GM23248 (cell line): Measurements from ENCODE around the gene TMEM123. TPM values are rescaled to one million over a fixed set of nuclear protein-coding genes. Genes with fewer than 3 reads are reported as not detected.
A peak's percentile ranks its signal among the peaks of the same experiment; 100 is the strongest.

Experiments used
- DNase-seq: peaks from one replicate; pipeline ENCODE4 v3.0.0-alpha.2; 2015
- H2AFZ ChIP-seq: fragments of 200-600 bp; sonication (generic); 2 replicates; pipeline ENCODE4 v1.6.1; 2016; ENCODE audit warnings: antibody characterized with exemption
- H3F3A ChIP-seq: fragments of 200-600 bp; sonication (generic); 2 replicates; pipeline ENCODE4 v1.6.1; 2016; ENCODE audit warnings: mild to moderate bottlenecking, antibody characterized with exemption, mixed run types; ENCODE audit not compliant: insufficient read depth
- H3K27ac ChIP-seq: fragments of 200-600 bp; sonication (generic); 2 replicates; pipeline ENCODE4 v1.5.1; 2016; ENCODE audit warnings: mild to moderate bottlenecking
- H3K27me3 ChIP-seq: fragments of 200-600 bp; sonication (generic); replicated peaks from 2 replicates; pipeline ENCODE4 v1.6.1; 2016; ENCODE audit warnings: mild to moderate bottlenecking; ENCODE audit not compliant: insufficient read depth
- H3K36me3 ChIP-seq: fragments of 200-600 bp; sonication (generic); 2 replicates; pipeline ENCODE4 v1.6.1; 2016; ENCODE audit warnings: low read depth, mild to moderate bottlenecking
- H3K4me1 ChIP-seq: fragments of 200-600 bp; sonication (generic); 2 replicates; pipeline ENCODE4 v1.6.1; 2016; ENCODE audit warnings: mild to moderate bottlenecking; ENCODE audit not compliant: insufficient read depth
- H3K4me2 ChIP-seq: fragments of 200-600 bp; sonication (generic); one replicate; pipeline ENCODE4 v1.6.1; 2016; ENCODE audit warnings: mild to moderate bottlenecking; ENCODE audit not compliant: unreplicated experiment
- H3K4me3 ChIP-seq: fragments of 200-600 bp; sonication (generic); 2 replicates; pipeline ENCODE4 v1.5.1; 2016; ENCODE audit warnings: mild to moderate bottlenecking
- H3K79me2 ChIP-seq: fragments of 200-600 bp; sonication (generic); 2 replicates; pipeline ENCODE4 v1.6.1; 2016; ENCODE audit warnings: mild to moderate bottlenecking; ENCODE audit not compliant: insufficient read depth
- H3K9ac ChIP-seq: fragments of 200-600 bp; sonication (generic); 2 replicates; pipeline ENCODE4 v1.6.1; 2016; ENCODE audit warnings: mild to moderate bottlenecking
- H3K9me2 ChIP-seq: fragments of 200-600 bp; sonication (generic); 2 replicates; pipeline ENCODE4 v1.6.1; 2016; ENCODE audit warnings: mixed run types, mild to moderate bottlenecking, moderate library complexity; ENCODE audit not compliant: insufficient read depth
- H3K9me3 ChIP-seq: fragments of 200-600 bp; sonication (generic); one replicate; pipeline ENCODE4 v1.6.1; 2017; ENCODE audit warnings: low read depth
- H4K20me1 ChIP-seq: fragments of 200-600 bp; sonication (generic); 2 replicates; pipeline ENCODE4 v1.6.0; 2016; ENCODE audit not compliant: insufficient read depth
- EZH2 ChIP-seq: fragments of 200-600 bp; sonication (generic); IDR thresholded peaks from 2 replicates; pipeline ENCODE4 v1.6.1; 2018; ENCODE audit warnings: antibody characterized with exemption, mild to moderate bottlenecking; ENCODE audit not compliant: insufficient read depth, poor library complexity, severe bottlenecking
- EZH2phosphoT487 ChIP-seq: fragments of 200-600 bp; sonication (generic); IDR thresholded peaks from 2 replicates; pipeline ENCODE4 v1.6.1; 2018; ENCODE audit warnings: antibody characterized with exemption, moderate library complexity, mild to moderate bottlenecking, low read depth; ENCODE audit not compliant: insufficient read depth
- WGBS, 2 experiments: methylation state at CpG; one replicate each; pipeline ENCODE4 v1.1.6; 2015 to 2017; ENCODE audit warnings: low lambda C conversion rate in 2 of 2, low coverage in 1 of 2; ENCODE audit errors: missing lambda C conversion rate in 2 of 2; 5-methylcytosine and 5-hydroxymethylcytosine counted together
- in situ Hi-C: fragments of 300-500 bp; cut with MboI; formaldehyde crosslinking; loops from 2 replicates; pipeline ENCODE4 v1.15.0; 2020
- polyA plus RNA-seq: library from polyadenylated mRNA; unstranded; fragments of >200 nt; fragmentation: Nextera tagmentation; extraction: Ambion mirVana; gene quantifications from 2 replicates; pipeline ENCODE4 v1.2.1, GENCODE V29; 2016
- total RNA-seq: library from RNA; depleted of rRNA; stranded (reverse); fragments of >200 nt; shearing (Covaris generic); gene quantifications from 2 replicates; pipeline ENCODE4 v1.2.3, GENCODE V29; 2014

Gene TMEM123
- total and polyA plus RNA-seq, 2 experiments from 2014 or later, result 106 to 113 TPM

DNA sequence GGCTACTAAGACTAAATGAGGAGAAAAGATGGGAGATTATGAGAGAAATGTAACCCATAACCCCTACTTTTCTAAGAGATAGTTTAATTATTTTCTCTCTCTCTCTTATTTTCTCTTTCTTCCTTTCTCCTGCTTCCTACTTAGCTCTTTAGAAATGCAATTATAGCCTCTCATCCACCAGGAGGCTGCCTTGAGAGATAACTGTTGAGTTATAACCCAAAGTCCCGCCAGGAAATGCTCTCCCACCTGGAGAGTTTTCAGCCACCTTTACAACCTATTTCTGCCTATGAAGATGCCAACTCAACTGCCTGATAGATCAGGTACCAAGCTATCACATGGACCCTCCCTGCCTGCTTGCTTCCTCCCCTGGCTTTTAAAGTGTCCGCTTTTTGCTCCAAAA, 34.0 kb upstream of the TMEM123 start:
- no peaks in the 10 kb centered on the region for H3K27me3 ChIP-seq
- DNase-seq, result no peak
- no peak overlapping the region for H3K4me3 ChIP-seq
- no peaks in the 10 kb centered on the region for H3K9me3 ChIP-seq
- TF ChIP-seq EZH2, result no peak
- no peak for TF ChIP-seq EZH2phosphoT487
- H3F3A ChIP-seq, result 0 out of 2 replicates have a peak, but pooled peaks cover 3% of the 10 kb centered on the region
- in situ Hi-C loops, result no loop called here
- H3K27ac ChIP-seq, result no peak overlapping the region
- no peak overlapping the region for H3K4me2 ChIP-seq
- H4K20me1 ChIP-seq, result no peaks in the 10 kb centered on the region
- H3K79me2 ChIP-seq, result no peaks in the 10 kb centered on the region
- no peaks in the 10 kb centered on the region for H3K4me1 ChIP-seq
- 67 to 89% methylated on average over 2 of the region's 2 CpGs for WGBS, 2 experiments
- no peaks in the 10 kb centered on the region for H3K9me2 ChIP-seq
- H2AFZ ChIP-seq, result no peak overlapping the region
- no peaks in the 10 kb centered on the region for H3K36me3 ChIP-seq
- H3K9ac ChIP-seq, result no peak overlapping the region

DNA sequence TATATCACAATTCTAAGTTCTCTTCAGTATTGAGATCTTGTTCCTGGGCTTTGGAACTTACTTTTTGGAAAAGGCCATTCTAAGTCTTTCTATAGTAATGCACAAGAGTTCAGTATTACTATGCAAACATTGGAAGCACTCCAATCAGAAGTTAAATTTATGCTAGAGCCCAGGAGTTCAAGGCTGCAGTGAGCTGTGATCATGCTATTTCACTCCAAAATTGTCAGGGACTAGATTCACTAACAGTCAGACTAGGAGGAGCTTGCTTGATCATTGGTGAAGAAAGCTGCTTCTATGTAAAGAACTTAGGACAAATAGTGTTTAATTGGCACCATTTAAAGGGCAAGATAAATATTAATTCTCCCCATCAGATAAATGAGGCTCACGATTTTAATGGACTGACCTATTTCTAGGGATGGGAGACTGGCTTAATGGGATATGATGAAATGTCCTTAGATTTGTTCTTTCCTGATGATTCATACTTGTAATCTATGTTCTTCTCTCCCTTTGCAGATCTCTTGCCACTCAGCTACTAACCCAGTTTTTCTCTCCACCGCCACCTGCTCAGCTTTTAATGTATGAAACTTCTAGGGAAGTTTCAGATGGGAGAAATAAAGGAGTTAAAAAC, 32.6 kb upstream of the TMEM123 start:
- no peak overlapping the region for H2AFZ ChIP-seq
- no peak overlapping the region for H3K9ac ChIP-seq
- in situ Hi-C loops, result no loop called here
- no peaks in the 10 kb centered on the region for H3K36me3 ChIP-seq
- no peaks in the 10 kb centered on the region for H3K9me2 ChIP-seq
- no peak overlapping the region for H3K4me3 ChIP-seq
- no peak for TF ChIP-seq EZH2
- no peak overlapping the region for H3K4me2 ChIP-seq
- H4K20me1 ChIP-seq, result no peaks in the 10 kb centered on the region
- WGBS, 2 experiments, result 80 to 92% methylated on average over 2 of the region's 2 CpGs
- H3K4me1 ChIP-seq, result no peaks in the 10 kb centered on the region
- 0 out of 2 replicates have a peak, but pooled peaks cover 3% of the 10 kb centered on the region for H3F3A ChIP-seq
- H3K27ac ChIP-seq, result no peak overlapping the region
- H3K79me2 ChIP-seq, result no peaks in the 10 kb centered on the region
- DNase-seq, result peak; percentile 16
- no peaks in the 10 kb centered on the region for H3K27me3 ChIP-seq
- no peaks in the 10 kb centered on the region for H3K9me3 ChIP-seq

DNA sequence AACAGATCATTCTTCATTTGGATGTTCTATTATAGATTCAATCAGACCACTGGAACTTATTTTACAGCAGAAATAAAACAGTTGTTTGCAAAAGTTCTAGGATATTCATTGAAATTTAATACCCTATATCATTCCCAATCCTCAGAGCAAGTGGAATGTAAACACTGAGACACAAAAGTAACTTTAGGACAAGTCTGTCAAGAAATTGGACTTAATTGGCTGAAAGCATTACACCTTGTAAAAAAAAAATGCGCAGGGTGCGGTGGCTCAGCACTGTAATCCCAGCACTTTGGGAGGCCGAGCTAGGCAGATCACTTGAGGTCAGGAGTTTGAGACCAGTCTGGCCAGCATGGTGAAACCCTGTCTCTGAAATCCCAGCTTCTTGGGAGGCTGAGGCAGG, 29.9 kb upstream of the TMEM123 start:
- in situ Hi-C loops, result no loop called here
- WGBS, 2 experiments, result 54 to 64% methylated on average over 3 of the region's 3 CpGs

DNA sequence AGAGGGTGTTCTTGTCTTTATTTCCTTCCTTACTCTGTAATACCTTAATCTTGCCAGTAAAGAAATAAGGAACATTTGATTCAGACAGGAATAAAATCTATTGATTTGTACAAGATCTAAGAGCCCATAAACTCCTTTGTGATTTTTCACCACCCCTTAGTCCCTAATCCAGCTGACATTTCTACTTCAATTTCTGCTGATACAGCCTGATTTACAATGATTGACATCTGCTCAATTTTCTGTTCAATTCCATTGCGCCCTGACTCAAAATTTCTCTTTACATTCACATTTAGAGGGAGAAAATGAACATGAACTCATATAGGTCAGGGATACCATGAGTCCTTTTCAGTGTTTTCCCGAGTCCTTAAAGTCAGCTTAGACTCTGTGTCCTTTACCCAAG, 27.2 kb upstream of the TMEM123 start:
- no peak overlapping the region for H3K4me3 ChIP-seq
- no peaks in the 10 kb centered on the region for H3K36me3 ChIP-seq
- TF ChIP-seq EZH2phosphoT487 (no peak), EZH2 (no peak)
- H3K9me3 ChIP-seq, result no peaks in the 10 kb centered on the region
- no peaks in the 10 kb centered on the region for H3K27me3 ChIP-seq
- no peak overlapping the region for H2AFZ ChIP-seq
- H3K4me2 ChIP-seq, result no peak overlapping the region
- no peak overlapping the region for H3K9ac ChIP-seq
- 84 to 97% methylated on average over 2 of the region's 2 CpGs for WGBS, 2 experiments
- H4K20me1 ChIP-seq, result no peaks in the 10 kb centered on the region
- in situ Hi-C loops, result no loop called here
- no peaks in the 10 kb centered on the region for H3K4me1 ChIP-seq
- H3K27ac ChIP-seq, result no peak overlapping the region
- no peaks in the 10 kb centered on the region for H3K79me2 ChIP-seq
- no peaks in the 10 kb centered on the region for H3F3A ChIP-seq
- H3K9me2 ChIP-seq, result no peaks in the 10 kb centered on the region
- no peak for DNase-seq

More for the DNA sequence above, 29.9 kb upstream of the TMEM123 start:
- no peak overlapping the region for H2AFZ ChIP-seq
- no peaks in the 10 kb centered on the region for H4K20me1 ChIP-seq
- no peaks in the 10 kb centered on the region for H3K36me3 ChIP-seq
- H3K4me1 ChIP-seq, result no peaks in the 10 kb centered on the region
- H3K79me2 ChIP-seq, result no peaks in the 10 kb centered on the region
- no peaks in the 10 kb centered on the region for H3K9me2 ChIP-seq
- no peak overlapping the region for H3K9ac ChIP-seq
- no peaks in the 10 kb centered on the region for H3K27me3 ChIP-seq
- no peak for TF ChIP-seq EZH2phosphoT487
- TF ChIP-seq EZH2, result no peak
- H3K4me3 ChIP-seq, result no peak overlapping the region
- H3K9me3 ChIP-seq, result no peaks in the 10 kb centered on the region
- H3F3A ChIP-seq, result 0 out of 2 replicates have a peak, but pooled peaks cover 3% of the 10 kb centered on the region
- H3K27ac ChIP-seq, result no peak overlapping the region
- DNase-seq, result no peak
- no peak overlapping the region for H3K4me2 ChIP-seq
